ENCODE results near the gene SLC6A3.
"Not testable (repeated sequence)": the region's sequence is repeated elsewhere in the genome, so short reads cannot be mapped to it uniquely, and the experiment has no call there.

SLC6A3 gene

DNA sequence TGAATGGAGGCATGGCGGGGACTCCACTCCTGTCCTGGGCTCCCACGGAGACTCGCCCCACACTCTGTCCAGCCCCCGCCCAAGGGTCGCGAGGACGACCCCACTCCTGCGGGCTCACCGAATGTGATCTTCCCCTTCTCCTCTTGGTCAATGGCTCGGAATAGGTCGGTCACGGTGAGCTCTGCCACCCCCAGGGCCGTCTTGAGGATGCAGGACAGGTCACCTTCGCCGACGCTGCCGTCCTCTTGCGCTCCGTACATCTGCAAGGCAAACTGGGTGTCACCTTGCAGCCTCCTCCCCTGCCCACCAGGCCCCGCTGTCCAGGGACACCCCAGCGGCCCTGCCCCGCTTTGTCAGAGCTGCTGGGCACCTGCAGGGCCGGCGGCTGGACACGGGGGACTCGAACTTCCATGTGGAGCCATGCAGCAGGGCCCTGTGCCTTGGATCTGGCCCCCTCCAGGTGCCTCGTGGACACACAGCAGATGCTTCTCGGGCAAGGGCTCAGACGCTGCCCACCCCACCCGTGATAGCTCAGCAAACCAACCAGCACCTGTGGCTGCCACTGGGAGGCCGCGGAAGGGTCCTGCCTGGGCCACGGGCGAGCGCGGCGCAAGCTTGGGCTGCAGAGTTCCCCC is 21.5 kb upstream of the SLC6A3 start:
- DNase-seq, result no peak
- in situ Hi-C loops (cut with MboI; ENCODE audit: low pct_unique_long_range_greater_than_20kb, low sequenced_read_pairs), result no loop called here

DNA sequence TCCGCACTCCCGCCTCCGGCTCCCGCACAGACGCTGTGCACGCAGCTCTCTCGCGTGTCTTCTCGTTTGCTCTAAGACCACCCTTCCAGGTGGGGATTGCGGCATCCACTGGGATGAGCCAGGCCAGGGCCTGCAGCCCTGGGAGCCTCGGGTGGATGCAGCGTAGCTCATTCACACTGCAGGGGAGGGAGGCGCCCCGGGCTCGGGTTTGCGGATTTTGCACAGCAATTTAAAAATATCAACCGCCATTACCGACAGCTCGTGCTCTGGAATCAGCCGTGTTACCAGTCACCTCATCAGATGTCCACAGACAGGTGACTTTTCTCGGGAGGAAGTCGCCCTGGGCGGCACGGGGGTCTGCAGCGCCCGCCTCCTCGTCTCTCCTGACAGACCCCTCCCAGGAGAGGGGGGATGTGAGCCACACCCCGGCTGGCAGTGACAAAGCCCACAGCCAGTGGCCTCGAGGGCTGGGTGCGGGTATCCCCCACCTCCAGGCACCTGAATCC is 20.8 kb upstream of the SLC6A3 start:
- no peak for DNase-seq
- in situ Hi-C loops (cut with MboI; ENCODE audit: low pct_unique_long_range_greater_than_20kb, low sequenced_read_pairs), result no loop called here

DNA sequence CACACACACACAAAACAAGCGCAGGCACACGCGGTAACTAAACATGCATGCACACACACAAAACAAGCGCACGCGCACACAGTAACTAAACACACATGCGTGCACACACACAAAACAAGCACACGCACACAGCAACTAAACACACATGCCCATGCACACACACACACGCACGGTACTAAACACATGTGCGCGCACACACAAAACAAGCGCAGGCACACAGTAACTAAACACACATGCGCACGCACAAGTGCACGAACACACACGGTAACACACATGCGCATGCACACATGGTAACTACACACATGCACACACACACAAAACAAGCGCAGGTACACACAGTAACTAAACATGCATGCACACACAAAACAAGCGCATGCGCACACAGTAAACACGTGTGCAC is 19.9 kb upstream of the SLC6A3 start:
- no peak for DNase-seq
- in situ Hi-C loops (cut with MboI; ENCODE audit: low pct_unique_long_range_greater_than_20kb, low sequenced_read_pairs), result no loop called here

DNA sequence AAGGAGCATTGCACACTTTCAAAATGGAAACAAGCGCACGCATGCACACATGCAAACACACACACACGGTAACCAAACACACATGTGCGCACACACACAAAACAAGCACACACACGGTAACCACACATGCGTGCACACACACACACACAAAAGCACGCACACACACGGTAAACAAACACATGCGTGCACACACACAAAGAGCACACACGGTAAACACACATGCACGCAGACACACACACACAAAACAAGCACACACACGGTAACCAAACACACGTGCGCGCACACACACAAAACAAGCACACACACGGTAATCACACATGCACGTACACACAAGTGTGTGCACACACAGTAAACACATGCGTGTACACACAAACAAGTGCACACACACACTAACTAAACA is 19.3 kb upstream of the SLC6A3 start:
- in situ Hi-C loops (cut with MboI; ENCODE audit: low pct_unique_long_range_greater_than_20kb, low sequenced_read_pairs), result no loop called here
- no peak for DNase-seq

DNA sequence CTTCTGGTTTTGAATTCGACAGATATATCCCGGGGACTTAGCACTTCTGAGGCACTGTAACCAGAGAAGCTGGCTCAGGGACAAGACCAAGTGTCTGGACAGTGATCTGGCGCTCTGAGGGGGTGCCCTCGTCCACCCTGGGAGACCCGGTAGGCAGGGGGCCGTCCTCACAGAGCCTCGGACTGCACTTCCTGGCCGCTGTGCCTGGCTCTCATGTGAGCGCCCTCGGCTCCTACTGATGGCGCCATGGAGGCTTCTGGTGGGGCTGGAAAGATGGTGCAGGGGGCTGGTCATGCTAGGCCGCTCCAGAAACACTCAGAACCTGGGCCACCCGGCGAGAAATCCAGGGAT is 18.8 kb upstream of the SLC6A3 start:
- in situ Hi-C loops (cut with MboI; ENCODE audit: low pct_unique_long_range_greater_than_20kb, low sequenced_read_pairs), result no loop called here

DNA sequence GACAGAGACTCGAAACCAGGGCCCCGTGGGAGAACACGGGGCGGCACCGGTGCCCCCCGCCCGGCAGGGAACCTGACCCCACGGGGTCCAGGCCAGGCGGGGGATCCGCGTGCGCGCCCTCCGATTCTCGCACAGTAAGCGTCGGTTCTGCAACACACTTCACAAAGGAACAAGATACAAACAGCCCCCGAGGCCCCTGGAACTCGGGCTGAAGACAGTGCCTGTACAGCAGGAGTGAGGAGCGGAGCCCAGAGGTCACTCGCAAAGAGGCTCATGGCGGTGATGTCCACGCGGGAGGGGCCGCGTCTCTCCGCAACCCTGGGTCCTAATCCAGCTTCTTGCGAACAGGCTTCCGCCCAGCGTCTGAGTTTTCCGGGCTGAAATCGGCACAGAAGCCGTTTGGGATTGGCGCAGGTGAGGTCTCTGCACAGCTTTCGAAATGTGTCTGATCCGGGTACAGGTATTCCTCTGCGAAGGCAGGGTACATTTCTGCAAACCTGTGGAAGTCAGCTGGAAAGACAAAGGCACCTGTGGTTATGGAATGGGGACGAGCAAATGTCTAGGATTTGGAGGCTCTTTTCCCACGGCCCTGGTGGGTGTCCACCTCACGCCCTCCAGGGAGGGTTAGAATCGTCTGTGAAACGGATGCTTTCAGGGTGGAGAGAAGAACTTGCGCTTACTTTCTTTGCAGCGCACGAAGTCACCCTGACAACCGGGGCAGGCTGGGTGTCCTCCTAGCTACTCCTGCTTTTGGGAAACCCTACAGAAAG is 18.3 kb upstream of the SLC6A3 start:
- in situ Hi-C loops (cut with MboI; ENCODE audit: low pct_unique_long_range_greater_than_20kb, low sequenced_read_pairs), result no loop called here
- no peak for DNase-seq

More for the DNA sequence above, 18.8 kb upstream of the SLC6A3 start:
- no peak for DNase-seq

DNA sequence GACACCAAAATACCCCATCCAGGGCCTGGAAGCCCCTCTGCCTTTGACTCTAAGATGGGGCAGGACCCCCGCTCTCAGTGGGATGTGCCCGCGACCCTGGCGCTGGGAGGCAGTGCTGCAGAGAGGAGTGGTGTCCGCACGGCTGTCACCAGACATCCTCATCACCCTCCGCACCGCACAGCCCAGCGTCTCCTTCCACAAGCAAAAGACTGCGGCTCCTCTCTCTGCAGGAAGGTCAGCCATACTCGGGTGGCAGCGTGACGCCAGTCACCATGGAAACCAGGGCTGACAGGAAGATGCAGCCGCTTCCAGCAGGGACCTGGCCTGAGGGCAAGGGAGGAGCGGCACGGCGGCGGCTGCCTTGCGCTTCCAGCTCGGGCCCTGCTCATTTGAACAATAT is 17.1 kb upstream of the SLC6A3 start:
- no peak for DNase-seq
- in situ Hi-C loops (cut with MboI; ENCODE audit: low pct_unique_long_range_greater_than_20kb, low sequenced_read_pairs), result no loop called here

DNA sequence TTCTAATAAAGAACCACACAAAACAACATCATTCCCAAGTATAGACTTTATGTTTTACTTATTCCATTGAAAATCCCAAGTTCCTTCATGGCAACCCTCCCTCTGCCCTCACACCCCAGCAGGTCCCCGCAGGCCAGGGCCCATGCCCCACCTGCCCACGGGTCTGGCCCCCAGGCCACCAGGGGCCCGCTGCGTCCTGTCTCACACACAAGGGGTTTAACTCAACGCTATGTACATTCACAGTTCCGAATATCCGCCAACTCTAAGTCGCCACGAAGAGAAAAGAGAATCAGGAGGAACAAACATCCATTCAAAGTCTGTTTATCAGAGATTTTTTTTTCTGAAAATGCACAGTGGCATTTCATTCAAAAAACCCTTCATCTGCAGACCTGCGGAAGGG is 16.2 kb upstream of the SLC6A3 start:
- in situ Hi-C loops (cut with MboI; ENCODE audit: low pct_unique_long_range_greater_than_20kb, low sequenced_read_pairs), result no loop called here

DNA sequence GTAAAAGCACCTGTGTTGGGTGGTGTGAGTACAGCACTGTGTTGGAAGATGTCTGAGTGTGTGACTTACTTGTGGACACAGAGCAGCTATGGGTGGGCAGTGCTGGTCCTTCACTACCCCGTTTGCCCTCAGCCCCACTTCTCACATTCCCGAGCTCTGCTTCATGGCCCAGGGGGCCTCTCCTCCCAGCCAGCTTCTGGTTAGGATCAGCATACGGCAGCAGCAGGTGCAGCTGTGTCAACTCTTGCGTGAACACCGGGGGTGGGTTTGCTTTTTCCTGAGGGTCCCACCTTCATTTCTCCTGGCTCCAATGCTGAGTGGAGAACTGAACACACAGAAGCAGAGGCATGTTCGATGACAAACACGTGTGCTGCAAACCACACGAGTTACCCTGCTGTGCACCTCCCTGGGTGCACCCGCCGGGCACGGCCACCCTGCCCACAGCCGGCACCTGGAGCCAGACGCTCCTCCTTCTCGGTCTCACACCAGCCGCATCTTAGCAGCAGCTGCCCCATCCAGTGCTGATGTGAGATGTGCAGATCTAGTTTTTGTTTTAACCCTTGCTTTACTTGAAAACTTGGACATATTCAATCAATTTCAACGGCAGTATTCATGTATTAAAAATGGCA is 14.9 kb upstream of the SLC6A3 start:
- in situ Hi-C loops (cut with MboI; ENCODE audit: low pct_unique_long_range_greater_than_20kb, low sequenced_read_pairs), result no loop called here
- no peak for DNase-seq

More for the DNA sequence above, 16.2 kb upstream of the SLC6A3 start:
- no peak for DNase-seq

DNA sequence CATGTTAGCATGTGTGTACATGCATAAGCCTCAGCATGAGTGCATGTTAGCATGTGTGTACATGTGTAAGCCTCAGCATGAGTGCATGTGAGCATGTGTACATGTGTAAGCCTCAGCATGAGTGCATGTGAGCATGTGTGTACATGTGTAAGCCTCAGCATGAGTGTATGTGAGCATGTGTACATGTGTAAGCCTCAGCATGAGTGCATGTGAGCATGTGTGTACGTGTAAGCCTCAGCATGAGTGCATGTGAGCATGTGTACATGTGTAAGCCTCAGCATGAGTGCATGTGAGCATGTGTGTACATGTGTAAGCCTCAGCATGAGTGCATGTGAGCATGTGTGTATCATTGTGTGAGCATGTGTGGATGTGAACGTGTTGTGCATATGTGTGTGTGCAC is 14.2 kb upstream of the SLC6A3 start:
- in situ Hi-C loops (cut with MboI; ENCODE audit: low pct_unique_long_range_greater_than_20kb, low sequenced_read_pairs); DNase-seq: not testable (repeated sequence)

DNA sequence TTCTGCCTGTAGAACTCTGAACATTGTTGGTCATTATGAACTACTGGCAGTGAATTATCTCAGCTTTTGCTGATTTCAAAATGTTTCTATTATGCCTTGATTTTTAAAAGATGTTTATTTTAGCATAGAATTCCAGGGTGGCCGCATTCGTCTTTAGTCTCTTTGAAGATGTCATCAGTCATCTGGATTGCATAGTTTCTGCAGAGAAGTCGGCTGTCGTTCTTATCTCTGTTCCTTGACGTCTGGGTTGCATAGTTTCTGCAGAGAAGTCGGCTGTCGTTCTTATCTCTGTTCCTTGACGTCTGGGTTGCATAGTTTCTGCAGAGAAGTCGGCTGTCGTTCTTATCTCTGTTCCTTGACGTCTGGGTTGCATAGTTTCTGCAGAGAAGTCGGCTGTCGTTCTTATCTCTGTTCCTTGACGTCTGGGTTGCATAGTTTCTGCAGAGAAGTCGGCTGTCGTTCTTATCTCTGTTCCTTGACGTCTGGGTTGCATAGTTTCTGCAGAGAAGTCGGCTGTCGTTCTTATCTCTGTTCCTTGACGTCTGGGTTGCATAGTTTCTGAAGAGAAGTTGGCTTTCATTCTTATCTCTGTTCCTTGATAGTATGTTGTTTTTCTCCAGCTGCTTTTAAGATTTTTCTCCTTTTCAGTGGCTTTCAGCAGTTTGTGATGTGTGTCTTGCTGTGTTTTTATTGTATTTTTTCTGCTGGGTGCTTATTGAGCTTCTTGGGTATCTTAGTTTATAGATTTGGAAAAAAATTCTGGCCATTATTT is 11.1 kb upstream of the SLC6A3 start:
- in situ Hi-C loops (cut with MboI; ENCODE audit: low pct_unique_long_range_greater_than_20kb, low sequenced_read_pairs); DNase-seq: not testable (repeated sequence)

DNA sequence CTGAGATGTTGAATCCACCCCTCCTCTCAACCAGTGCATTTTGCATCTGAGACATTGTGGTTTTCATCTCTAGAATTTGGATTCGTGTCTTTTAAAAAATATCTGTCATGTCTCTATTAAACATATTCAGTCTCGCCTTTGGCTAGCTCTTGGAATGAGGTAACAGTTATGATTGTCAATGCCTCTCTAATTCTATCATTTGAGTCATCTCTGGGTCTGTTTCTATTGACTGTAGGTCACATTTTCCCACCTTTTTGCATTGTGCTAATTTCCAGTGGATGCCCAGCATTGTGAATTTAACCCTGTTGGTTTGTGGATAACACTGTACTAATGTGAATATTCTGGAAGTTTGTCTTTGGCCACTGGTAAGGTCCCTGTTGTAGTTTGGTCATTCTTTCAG is 8.4 kb upstream of the SLC6A3 start:
- DNase-seq, result no peak
- in situ Hi-C loops (cut with MboI; ENCODE audit: low pct_unique_long_range_greater_than_20kb, low sequenced_read_pairs), result no loop called here

DNA sequence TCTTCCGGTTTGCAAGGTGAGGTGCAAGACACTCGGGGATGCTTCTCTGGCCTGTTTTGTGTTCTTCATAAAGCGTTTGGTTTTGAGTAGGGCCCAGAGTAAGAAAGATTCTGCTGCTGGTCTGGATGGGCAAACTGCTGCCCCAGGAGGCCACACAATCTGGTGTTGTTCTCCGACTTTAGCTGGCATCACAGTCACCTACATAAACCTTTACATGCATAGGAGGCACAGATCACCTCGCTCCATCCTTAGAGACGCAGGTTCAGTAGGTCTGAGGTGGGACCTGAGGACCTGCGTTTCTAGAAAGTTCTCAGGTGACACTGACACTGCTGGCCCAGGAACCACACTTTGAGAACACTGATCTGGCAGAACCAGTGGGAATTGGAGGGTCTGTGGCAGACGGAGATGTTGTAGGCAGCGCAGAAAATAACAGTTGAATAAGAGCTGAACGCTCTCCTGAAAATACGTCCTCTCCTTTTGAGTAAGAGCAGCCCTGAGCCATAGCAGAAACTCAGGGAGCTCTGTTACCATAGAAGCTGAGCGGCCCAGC is 3.9 kb upstream of the SLC6A3 start:
- no peak for DNase-seq
- in situ Hi-C loops (cut with MboI; ENCODE audit: low pct_unique_long_range_greater_than_20kb, low sequenced_read_pairs), result no loop called here

DNA sequence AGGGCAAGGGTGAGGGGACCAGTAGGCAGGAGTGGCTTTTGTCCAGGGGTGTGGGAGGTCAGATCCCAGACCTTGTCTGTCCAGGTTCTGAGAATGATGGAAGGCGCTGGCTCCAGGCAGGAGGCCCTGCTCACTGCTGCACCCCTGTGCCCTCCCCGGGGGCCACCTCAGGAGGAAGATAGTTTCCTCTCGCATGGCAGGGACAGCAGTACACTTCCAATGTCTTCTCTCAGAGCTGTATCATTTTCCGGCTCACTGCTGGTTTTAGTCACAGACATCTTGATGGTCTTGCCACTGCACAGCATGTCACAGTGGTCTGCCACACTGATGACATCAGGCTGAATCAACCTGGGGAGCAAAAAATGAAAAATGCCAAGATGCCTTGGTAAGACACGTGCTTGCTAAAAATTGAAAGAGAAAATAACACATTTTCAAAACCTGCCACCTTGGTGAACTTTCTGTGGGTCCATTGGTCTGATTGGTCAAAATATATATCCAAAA is 3.3 kb upstream of the SLC6A3 start:
- in situ Hi-C loops (cut with MboI; ENCODE audit: low pct_unique_long_range_greater_than_20kb, low sequenced_read_pairs), result no loop called here
- no peak for DNase-seq

DNA sequence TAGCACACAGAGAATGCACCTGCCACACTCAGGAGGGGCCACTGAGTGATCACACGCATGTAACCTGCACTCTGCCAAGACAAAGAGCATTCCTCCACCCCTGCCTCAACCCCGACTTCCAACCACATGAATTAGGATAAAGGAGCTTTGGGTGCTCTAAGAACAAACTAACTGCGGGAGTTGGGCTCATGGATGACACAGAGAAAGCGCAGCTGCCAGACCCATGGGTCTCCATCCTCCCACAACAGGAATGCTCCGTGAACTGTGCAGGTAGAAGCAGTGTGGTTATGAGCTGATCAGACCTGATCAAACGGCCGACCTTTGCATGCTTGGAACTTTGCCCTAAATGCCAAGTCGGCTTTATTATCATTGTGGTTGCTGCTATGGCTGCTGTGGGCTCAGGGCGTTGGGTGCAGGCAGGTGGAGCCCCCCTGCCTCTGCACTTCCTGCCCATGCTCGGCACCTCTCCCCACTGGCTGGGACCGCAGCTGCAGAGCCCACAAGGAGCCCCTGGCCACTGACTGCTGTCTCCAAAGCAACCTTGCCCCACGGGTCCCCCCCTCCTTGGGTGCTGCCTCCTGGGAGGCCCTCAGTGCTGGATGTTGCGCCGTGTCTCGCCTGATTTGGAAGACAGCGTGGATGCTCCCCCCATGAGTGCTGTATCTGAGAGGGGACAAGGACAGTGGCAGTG is 2.6 kb upstream of the SLC6A3 start:
- in situ Hi-C loops (cut with MboI; ENCODE audit: low pct_unique_long_range_greater_than_20kb, low sequenced_read_pairs), result no loop called here
- DNase-seq, result no peak

DNA sequence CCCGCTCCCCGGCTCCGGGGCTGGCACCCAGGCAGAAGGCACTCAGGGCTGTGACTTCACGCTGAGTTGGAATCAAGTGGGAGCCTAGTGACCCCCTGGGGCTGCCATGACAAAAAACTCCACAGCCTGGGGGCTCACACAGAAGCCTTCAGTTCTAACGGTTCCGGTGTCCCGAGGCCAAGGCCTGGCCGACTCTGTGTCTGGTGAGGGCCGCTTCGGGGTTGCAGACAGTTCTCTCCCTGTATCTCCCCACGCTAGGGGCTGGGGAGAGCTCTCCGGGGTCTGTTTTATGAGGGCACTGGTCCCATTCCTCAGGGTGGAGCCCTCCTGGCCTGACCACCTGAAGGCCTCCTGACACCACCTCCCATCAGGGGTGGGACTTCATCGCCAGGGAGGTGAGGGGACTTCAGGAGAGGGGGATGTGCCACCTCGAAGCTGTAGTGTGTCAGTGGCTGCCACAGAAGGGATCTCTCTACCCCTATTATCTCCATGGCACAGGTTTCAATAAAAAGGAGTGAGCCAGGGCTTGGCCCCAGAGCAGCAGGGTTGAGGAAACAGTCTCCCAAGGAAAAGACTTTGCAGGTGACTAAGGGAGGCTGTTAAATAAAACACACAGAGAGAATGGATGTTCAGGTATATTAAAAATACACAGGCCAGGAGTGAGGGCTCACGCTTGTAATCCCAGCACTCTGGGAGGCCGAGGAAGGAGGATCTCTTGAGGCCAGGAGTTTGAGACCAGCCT is 1.5 kb upstream of the SLC6A3 start:
- in situ Hi-C loops (cut with MboI; ENCODE audit: low pct_unique_long_range_greater_than_20kb, low sequenced_read_pairs), result no loop called here

DNA sequence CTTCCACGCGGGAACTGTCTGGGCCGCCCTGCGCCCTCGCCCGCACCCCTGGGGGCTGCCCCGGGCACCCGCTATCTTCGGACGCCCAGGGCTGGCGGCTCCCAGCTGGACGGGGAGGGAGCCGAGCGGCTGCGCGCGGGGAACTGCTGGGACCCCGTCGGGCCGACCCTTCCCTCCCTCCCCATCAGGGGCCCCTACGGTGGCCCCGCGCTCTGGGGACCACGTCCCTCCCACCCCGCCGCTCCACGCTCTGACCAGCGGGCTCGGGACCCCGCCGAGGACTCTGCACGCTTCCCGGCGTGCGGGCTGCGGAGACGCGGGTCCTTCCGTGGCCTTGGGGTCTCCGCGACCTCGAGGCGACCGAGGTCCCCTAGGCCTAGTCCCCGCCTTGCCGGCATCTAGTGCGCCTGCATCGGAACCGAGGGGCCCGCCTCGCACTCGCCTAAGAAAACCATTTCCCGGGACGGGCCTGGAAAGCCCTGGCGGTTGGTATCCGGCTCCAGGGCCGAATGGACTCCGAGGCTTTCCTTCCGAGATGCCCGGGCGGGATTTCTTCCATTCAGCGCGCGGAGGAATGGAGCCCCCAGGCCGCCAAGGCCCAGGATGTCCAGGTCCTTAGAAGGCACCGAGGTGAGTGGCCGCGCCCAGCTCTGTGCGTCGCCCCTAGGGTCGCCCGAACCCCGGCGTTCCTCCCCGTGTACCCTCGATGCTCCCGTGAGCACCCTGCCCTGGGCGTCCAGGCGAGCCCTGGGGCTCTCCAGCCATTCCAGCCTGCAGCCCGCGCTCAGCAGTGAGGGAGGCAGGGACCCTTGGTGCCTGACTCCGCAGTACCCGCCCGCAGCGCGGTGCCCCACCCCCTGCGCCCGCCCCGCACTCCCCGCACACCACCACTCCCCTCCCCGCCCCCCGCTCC is 705 bp upstream of the SLC6A3 start:
- DNase-seq, result no peak
- in situ Hi-C loops (cut with MboI; ENCODE audit: low pct_unique_long_range_greater_than_20kb, low sequenced_read_pairs), result no loop called here

More for the DNA sequence above, 1.5 kb upstream of the SLC6A3 start:
- no peak for DNase-seq
